D721Med (cell line): ENCODE data around the gene HES3.

Source experiments
- DNase-seq: peaks from one replicate; pipeline ENCODE4 v3.0.0; 2011; ENCODE audit warnings: low spot score; ENCODE audit not compliant: insufficient read length
- FAIRE-seq: peaks from 2 replicates; lab custom pipeline; 2011; peaks lifted over from hg19 to GRCh38; lab: Jason Lieb, UNC
- TF ChIP-seq, protein P1 (sequence below): IDR thresholded peaks from 2 replicates; pipeline ENCODE4 v1.5.1; 2012; ENCODE audit warnings: mild to moderate bottlenecking, control low read depth; ENCODE audit not compliant: insufficient read depth; ENCODE audit errors: missing control alignments

Gene HES3

DNA sequence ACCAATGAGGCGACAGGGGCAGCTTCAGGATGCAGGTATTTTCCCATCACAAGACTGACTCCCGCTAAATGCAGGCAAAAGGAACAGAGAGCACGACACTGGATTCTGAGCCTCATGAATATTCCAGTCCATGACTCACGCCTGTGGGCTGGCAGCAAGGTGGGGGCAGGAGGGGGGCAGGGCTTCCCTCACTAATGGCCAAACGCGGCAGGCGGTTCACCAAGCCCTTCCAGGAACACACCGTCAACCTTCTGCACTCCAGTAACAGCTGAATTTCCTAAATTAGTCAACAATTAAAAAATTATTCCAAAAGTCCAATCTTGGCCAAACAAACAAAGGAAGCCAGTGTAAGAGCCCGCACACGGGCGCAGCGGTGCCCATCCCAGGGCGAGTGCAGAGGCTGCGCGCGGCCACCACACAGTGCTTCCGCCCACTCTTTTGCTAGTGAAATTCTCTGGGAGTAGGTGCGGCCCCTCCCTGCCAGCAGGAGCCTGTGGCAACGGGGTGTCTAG lies 29.5 kb downstream of the HES3 start:
- TF ChIP-seq, protein P1, sequence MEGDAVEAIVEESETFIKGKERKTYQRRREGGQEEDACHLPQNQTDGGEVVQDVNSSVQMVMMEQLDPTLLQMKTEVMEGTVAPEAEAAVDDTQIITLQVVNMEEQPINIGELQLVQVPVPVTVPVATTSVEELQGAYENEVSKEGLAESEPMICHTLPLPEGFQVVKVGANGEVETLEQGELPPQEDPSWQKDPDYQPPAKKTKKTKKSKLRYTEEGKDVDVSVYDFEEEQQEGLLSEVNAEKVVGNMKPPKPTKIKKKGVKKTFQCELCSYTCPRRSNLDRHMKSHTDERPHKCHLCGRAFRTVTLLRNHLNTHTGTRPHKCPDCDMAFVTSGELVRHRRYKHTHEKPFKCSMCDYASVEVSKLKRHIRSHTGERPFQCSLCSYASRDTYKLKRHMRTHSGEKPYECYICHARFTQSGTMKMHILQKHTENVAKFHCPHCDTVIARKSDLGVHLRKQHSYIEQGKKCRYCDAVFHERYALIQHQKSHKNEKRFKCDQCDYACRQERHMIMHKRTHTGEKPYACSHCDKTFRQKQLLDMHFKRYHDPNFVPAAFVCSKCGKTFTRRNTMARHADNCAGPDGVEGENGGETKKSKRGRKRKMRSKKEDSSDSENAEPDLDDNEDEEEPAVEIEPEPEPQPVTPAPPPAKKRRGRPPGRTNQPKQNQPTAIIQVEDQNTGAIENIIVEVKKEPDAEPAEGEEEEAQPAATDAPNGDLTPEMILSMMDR = no peak
- FAIRE-seq = no peak
- DNase-seq = no peak

DNA sequence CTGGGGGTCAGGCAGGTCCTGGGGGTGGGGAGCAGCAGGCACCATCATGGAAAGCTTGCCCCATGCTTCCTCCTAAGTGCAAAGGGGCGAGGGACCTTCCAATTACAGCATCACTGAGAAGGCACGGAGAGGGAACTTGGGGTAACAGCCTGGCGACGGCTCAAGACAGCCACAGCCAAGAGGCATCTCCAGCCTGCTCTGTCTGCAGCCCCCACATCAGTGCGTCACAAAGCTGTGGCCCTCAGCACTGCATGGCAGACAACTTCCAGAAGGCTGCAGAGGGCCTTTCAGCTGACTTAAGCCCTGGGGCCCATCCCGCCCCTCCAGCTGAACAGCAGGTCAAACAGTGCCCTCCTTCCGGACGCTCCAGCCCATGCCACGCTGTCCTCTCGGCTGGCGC lies 30.1 kb downstream of the HES3 start:
- FAIRE-seq (no peak), DNase-seq (no peak)
- TF ChIP-seq, protein P1 = no peak

DNA sequence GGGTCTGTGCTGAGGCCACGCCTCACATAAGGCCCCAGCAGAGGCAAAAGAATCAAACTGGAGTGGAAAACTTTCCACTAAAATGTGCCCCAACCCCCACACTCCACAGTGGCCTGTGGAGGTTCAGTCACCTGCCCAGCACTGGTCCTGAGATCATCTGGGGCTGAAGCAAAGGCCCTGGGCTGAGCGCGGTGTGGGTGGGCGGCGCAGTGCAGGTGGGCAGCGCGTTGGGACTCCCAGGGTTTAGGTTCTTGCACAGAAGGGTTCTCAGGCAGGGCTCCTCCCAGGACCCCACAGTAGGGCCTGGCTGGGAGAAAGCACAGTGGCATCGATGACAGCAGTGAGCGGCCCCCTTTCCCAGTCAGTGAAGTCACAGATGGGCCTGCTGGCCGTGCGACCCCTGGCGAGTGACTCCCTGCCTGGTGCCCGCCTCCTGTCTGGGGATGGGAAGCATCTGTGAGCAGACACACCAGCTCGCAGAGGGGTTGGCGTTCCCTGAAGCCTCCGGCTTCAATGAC lies 30.7 kb downstream of the HES3 start:
- TF ChIP-seq, protein P1 = no peak
- DNase-seq = no peak
- FAIRE-seq = no peak

DNA sequence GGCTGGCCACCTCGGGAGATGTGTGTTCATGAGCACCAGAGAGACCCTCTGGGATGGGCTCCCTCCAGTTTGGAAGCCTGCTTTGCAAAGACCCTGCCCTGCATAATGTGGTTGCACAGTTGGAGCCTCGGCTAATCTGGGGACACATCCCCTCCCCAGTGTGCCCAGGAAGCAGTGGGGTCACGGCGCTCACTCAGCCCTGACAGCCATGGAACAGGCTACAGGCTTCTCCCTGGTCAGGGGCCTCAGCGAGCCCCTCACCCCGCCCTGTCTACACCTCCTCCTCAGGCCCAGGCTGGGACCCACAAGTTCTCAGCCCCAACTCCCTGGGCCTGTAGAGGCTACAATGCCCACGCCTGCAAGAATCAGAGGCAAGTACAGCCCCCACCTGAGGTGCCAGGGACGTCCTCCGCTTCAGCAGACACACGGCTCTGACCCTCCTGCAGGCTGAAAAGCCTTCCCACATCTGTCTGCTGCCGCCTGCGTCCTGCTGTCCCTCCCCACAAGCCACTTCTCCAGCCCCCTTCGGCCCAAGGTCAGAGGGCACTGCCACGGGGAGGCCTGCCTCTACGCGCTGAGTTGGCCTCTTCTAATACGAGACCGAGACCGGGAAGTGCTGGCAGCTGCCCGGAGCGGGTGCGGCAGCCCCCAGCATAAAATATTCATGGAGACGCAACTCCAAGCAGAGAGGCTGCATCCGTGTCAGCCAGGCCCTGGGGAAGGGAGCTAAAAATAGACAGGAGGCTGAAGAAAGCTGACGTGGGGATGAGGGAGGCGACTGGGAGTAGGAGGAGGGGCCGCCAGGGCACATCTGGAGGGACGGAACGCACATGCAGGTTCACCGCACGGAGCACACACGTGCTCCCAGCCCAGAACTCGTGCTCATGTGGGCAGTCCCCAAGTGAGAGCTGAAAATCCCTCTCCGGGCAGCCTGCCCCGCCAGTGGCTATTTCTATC lies 32.1 kb downstream of the HES3 start:
- TF ChIP-seq, protein P1 = no peak
- FAIRE-seq (no peak), DNase-seq (no peak)

DNA sequence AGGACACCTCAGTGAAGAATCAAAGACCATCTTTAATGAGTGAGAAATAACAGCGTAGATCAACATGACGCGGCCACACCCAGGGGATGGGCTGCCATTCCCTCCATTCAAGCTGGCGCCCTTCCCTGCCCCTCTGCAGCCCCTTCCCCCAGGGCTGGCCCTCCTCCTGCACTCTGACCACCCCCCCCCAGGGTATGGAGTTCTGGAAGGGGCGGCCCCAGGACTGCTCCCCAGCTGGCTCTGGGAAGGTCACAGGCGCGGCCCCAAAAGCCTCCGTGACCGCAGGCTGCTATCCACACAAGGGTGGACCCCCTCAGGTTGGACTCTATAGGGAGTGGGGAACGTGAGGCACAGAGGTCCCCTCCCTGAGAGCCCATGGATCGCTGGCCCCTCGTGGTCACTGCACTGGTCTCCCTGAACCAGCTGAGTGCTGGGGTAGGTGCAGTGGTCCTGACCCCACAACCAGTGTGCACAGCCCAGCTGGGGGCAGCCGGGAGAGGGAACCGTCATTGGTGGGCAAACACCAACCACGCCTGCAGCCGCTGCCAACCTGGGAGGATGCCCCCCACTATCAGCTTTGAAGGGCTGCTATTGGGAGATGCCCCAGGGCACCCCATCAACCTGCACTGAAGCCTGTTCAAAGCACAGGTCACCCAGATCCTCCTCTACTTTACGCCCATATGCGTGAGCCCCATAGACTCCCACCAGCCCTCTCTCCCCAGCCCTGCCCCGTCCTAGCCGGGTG lies 33.0 kb downstream of the HES3 start:
- FAIRE-seq (no peak), DNase-seq (no peak)
- TF ChIP-seq, protein P1 = no peak

DNA sequence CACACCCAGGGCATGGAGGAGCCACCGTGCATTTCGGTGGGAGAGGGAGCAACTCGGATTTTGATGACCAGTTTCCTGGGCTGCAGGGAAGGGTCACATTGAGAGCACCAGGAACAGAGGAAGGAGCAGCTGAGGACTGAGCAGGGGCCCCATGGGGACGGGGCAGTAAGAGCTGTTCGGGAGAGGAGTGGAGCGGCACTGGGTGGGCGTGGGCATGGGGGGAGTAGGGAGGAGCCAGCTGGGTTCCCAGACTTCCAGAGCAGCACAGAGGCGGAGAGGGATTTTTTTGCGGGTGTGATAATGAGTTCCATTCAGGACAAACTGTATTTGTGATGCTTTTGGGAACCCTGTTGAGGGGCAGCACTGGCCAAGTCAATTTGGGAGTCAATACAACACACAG lies 34.3 kb downstream of the HES3 start:
- TF ChIP-seq, protein P1 = no peak
- no peak for FAIRE-seq
- no peak for DNase-seq
